Mucosa of gallbladder (tissue), 1 donor: ENCODE results near the gene PCDHB7. TPM values are rescaled to one million over a fixed set of nuclear protein-coding genes. Genes with fewer than 3 reads are reported as not detected.
"Not testable (repeated sequence)": the region's sequence is repeated elsewhere in the genome, so short reads cannot be mapped to it uniquely, and the experiment has no call there.

Source experiments
- DNase-seq: peaks from one replicate; pipeline ENCODE4 v3.0.0-alpha.2; 2020; ENCODE audit warnings: low spot score
- total RNA-seq: library from RNA; stranded (reverse); gene quantifications from one replicate; pipeline ENCODE4 v1.2.1, GENCODE V29; 2021
- donor health status: DM: no; HTN: no; CAD: no.

Gene PCDHB7
- total RNA-seq, 1 donor from 2014 or later, result 2.1 TPM

DNA sequence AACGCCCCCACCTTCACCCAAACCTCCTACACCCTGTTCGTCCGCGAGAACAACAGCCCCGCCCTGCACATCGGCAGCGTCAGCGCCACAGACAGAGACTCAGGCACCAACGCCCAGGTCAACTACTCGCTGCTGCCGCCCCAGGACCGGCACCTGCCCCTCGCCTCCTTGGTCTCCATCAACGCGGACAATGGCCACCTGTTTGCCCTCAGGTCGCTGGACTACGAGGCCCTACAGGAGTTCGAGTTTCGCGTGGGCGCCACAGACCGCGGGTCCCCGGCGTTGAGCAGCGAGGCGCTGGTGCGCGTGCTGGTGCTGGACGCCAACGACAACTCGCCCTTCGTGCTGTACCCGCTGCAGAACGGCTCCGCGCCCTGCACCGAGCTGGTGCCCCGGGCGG is 52.4 kb downstream of the PCDHB7 start:
- not testable (repeated sequence) for DNase-seq

DNA sequence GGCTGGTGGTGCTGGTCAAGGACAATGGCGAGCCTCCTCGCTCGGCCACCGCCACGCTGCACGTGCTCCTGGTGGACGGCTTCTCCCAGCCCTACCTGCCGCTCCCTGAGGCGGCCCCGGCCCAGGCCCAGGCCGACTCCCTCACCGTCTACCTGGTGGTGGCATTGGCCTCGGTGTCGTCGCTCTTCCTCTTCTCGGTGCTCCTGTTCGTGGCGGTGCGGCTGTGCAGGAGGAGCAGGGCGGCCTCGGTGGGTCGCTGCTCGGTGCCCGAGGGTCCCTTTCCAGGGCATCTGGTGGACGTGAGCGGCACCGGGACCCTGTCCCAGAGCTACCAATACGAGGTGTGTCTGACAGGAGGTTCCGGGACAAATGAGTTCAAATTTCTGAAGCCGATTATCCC is 53.0 kb downstream of the PCDHB7 start:
- DNase-seq, result not testable (repeated sequence)

Other genes starting within 250 kb of the PCDHB7 start
- gene PCDHAC1, start 246.3 kb upstream of the PCDHB7 start, total RNA-seq, result 12.2 TPM
- 33.4 TPM for gene PCDHAC2, start 206.2 kb upstream of the PCDHB7 start, total RNA-seq
- 0.09 TPM for gene PCDHB1, start 121.3 kb upstream of the PCDHB7 start, total RNA-seq
- 3.6 TPM for gene PCDHB2, start 78.0 kb upstream of the PCDHB7 start, total RNA-seq
- gene PCDHB3, start 72.2 kb upstream of the PCDHB7 start, total RNA-seq, result 1.4 TPM
- 5.2 TPM for gene PCDHB4, start 50.8 kb upstream of the PCDHB7 start, total RNA-seq
- gene PCDHB5, start 37.4 kb upstream of the PCDHB7 start, total RNA-seq, result 8.0 TPM
- gene PCDHB6, start 22.6 kb upstream of the PCDHB7 start, total RNA-seq, result 0.60 TPM
- 1.8 TPM for gene PCDHB8, start 5.1 kb downstream of the PCDHB7 start, total RNA-seq
- 3.0 TPM for gene PCDHB16, start 9.7 kb downstream of the PCDHB7 start, total RNA-seq
- 2.1 TPM for gene PCDHB9, start 14.5 kb downstream of the PCDHB7 start, total RNA-seq
- gene PCDHB10, start 19.7 kb downstream of the PCDHB7 start, total RNA-seq, result 2.5 TPM
- gene PCDHB11, start 27.0 kb downstream of the PCDHB7 start, total RNA-seq, result 8.5 TPM
- gene PCDHB12, start 36.1 kb downstream of the PCDHB7 start, total RNA-seq, result 3.5 TPM
- 8.3 TPM for gene PCDHB13, start 41.3 kb downstream of the PCDHB7 start, total RNA-seq
- 9.4 TPM for gene PCDHB14, start 50.7 kb downstream of the PCDHB7 start, total RNA-seq
- gene PCDHB15, start 72.8 kb downstream of the PCDHB7 start, total RNA-seq, result 3.6 TPM
- not detected for gene SLC25A2, start 131.4 kb downstream of the PCDHB7 start, total RNA-seq
- 65.2 TPM for gene TAF7, start 148.1 kb downstream of the PCDHB7 start, total RNA-seq
- gene PCDHGA1, start 157.9 kb downstream of the PCDHB7 start, total RNA-seq, result 0.72 TPM
- 6.7 TPM for gene PCDHGA2, start 166.1 kb downstream of the PCDHB7 start, total RNA-seq
- gene PCDHGA3, start 171.2 kb downstream of the PCDHB7 start, total RNA-seq, result 4.0 TPM
- 4.6 TPM for gene PCDHGB1, start 177.5 kb downstream of the PCDHB7 start, total RNA-seq
- 3.3 TPM for gene PCDHGA4, start 182.4 kb downstream of the PCDHB7 start, total RNA-seq
- gene PCDHGB2, start 187.3 kb downstream of the PCDHB7 start, total RNA-seq, result 5.1 TPM
- gene PCDHGA5, start 191.5 kb downstream of the PCDHB7 start, total RNA-seq, result 3.3 TPM
- gene PCDHGB3, start 197.6 kb downstream of the PCDHB7 start, total RNA-seq, result 3.0 TPM
- 6.6 TPM for gene PCDHGA6, start 201.2 kb downstream of the PCDHB7 start, total RNA-seq
- 4.5 TPM for gene PCDHGA7, start 210.1 kb downstream of the PCDHB7 start, total RNA-seq
- 5.2 TPM for gene PCDHGB4, start 215.1 kb downstream of the PCDHB7 start, total RNA-seq
- gene PCDHGA8, start 220.0 kb downstream of the PCDHB7 start, total RNA-seq, result 1.9 TPM
- 12.4 TPM for gene PCDHGB5, start 225.3 kb downstream of the PCDHB7 start, total RNA-seq
- gene PCDHGA9, start 230.1 kb downstream of the PCDHB7 start, total RNA-seq, result 7.5 TPM
- gene PCDHGB6, start 235.4 kb downstream of the PCDHB7 start, total RNA-seq, result 11.6 TPM
- gene PCDHGA10, start 240.3 kb downstream of the PCDHB7 start, total RNA-seq, result 6.2 TPM
- gene PCDHGB7, start 245.0 kb downstream of the PCDHB7 start, total RNA-seq, result 15.5 TPM
- 4.2 TPM for gene PCDHGA11, start 248.4 kb downstream of the PCDHB7 start, total RNA-seq